ENCODE results near the gene JAG2.
"Not testable (repeated sequence)": the region's sequence is repeated elsewhere in the genome, so short reads cannot be mapped to it uniquely, and the experiment has no call there.

The JAG2 gene

DNA sequence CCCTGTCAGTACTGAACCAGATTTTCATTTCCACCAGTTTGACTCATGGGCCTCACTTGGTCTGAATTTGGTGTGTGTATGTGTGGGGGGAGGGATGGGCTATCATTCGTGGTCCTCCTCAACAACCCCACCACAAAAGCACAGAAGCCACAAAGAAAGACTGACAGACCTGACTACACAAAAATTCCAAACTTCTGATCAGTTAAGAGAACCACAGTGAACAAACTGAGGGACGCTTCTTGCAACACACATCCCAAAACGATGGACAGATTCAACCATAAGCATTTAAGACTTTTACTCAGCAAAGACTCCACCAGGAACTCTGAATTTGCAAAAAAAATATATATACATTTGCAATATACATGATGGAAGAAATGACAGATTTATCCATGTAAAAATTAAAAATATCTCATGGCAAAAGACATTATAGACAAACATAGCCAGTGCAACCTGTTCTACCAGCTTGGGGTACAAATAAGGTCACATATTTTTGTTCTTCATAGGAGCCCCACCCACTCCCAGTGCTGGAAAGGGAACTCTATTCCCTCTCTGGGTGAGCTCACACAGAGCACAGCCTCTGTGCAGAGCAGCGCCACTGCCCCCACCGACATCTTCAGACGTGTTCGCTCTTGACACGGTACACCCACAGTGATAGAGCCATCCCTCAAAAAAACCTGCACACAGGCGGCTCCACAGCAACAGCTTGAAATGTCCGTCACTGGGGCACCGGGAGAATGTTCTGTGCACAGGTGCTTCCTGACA is 49.7 kb downstream of the JAG2 start:
- DNase-seq (ENCODE audit: low read depth, low spot score): no peak

DNA sequence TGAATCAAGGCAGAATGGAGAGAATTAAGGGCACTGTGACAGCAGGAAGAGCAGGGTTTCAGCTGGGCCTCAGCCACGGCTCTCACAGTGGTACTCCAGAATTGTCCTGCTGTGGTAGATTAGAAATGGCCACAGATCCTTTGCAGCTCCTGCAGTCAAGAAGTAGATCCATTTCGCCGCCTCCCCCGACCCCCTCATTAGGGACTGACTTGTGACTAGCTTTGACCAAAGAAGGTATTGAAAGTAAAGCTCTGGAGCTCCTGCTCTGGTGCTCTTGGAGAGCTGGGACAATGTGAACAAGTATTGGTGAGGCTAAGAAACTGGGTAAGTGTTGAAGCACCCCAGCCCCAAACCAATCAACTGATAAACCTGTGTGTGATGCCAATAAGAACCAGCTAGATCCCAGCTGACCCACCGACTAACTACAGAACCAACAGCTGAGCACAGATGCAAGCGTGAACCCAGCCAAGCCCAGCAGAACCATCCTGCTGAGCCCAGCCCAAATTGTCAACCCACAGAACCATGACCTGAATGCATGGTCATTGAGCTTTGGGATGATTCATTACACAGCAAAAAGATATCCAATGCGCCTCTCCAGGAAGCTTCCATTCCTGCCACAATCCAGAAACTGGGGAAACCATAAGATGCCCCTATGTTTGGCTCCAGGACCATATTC is 50.7 kb downstream of the JAG2 start:
- no peak for DNase-seq (ENCODE audit: low read depth, low spot score)

DNA sequence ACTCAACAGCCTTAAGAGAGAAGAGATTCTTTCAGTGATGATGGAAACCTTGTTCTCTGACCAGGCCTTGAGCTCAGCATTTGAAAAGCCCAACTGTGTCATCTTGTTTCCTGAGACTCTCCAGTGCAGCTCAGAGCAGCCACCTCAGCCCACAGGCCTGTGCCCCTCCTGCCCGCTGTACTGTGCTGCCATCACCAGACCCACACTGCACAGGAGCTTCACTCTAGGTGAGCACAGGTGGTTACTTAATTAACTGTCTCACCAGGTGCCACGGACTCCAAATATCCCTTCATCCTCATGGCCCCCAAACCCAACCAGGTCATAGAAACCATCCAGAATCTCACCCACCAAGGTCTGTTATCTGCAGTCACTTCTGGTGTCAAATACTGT is 51.3 kb downstream of the JAG2 start:
- DNase-seq (ENCODE audit: low read depth, low spot score): no peak

DNA sequence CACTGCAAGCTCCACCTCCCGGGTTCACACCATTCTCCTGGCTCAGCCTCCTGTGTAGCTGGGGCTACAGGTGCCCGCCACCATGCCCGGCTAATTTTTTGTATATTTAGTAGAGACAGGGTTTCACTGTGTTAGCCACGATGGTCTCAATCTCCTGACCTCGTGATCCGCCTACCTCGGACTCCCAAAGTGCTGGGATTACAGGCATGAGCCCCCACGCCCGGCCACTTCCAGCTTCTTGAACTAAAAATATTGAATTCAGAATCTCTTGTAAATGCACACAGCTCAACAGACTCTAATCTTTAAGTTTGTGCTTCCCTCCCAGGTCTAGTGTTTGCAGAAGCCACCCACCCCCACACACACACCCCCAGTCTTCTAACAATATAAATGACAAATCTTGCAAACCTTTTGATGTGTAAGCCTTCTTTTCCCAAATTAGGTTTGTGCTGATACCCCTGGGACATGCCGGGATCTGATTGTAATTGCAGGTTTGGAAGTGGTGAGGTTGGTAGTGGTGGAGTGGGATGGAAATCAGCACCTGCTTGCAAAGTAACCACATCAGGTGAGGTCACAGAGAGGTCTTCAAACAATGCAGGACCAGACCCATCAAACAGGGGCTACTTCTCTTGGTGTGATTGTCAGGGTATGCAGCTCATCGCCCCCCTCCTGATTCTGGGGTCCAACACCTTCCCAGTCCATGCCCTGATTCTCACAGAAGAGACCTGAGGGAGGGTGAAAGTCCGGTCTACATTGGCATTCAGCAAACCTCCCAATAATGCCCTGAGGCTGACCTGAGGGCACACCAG is 51.9 kb downstream of the JAG2 start:
- DNase-seq (ENCODE audit: low read depth, low spot score): no peak

DNA sequence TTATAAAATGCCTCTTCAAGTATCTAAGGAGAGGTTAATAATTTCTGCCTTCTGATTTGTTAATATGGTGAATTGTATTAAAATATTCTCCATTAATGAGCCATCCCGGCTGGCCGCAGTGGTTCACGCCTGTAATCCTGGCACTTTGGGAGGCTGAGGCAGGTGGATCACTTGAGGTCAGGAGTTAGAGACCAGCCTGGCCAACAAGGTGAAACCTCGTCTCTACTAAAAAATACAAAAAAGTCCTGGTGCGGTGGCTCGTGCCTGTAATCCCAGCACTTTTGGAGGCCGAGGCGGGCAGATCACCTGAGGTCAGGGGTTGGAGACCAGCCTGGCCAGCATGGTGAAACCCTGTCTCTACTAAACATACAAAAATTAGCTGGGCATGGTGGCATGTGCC is 59.3 kb downstream of the JAG2 start:
- DNase-seq (ENCODE audit: low read depth, low spot score): not testable (repeated sequence)

DNA sequence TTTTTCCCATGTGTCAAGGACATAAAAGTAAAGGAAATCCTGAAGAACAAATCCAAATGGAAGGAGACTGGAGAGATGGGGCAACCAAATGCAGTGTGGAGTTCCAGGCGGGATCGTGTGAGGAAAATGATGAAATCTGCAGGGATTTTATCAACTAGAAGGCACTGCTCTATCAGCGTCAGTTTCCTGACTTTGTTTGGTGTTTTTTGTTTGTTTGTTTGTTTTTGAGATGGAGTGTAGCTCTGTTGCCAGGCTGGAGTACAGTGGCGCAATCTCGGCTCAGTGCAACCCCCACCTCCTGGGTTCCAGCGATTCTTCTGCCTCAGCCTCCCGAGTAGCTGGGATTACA is 60.1 kb downstream of the JAG2 start:
- no peak for DNase-seq (ENCODE audit: low read depth, low spot score)

DNA sequence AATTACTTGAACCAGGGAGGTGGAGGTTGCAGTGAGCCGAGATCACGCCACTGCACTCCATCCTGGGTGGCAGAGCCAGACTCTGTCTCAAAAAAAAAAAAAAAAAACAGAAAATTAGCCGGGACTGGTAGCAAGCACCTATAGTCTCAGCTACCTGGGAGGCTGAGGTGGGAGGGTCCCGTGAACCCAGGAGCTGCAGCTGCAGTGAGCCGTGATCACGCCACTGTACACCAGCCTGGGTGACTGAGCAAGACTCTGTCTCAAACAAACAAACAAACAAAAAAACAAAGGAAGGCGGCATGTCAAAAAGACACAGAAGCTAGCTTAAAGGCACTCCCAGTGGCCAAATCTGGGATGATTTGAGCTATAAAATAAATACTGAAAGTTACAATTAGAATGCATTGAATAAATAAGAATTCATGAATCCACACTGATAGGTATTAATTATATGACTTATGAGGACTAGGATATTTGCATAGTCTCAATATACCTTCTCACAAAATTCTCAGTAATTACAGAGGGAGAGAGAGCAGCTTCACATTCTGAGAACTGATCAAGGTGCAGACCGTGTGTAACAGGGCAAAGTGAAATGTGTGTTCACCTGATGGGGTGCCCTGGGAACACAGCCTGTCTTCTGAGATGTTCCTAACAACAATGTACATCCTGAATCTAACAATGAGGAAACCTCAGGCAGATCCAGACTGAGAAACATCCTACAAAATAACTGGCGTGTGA is 60.6 kb downstream of the JAG2 start:
- DNase-seq (ENCODE audit: low read depth, low spot score): no peak

DNA sequence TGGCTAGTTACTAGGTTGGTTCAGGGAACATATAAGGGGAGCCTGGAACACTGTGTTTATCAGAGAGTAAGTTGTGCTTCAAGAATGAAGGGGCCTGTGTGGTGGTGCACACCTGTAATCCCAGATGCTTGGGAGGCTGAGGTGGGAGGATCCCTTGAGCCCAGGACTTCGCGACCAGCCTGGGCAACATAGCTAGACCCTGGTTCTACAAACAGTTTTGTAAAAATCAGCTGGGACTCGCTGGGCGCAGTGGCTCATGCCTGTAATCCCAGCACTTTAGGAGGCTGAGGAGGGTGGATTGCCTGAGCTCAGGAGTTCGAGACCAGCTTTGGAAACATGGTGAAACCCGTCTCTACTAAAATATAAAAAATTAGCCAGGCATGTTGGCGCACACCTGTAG is 61.2 kb downstream of the JAG2 start:
- DNase-seq (ENCODE audit: low read depth, low spot score): no peak

DNA sequence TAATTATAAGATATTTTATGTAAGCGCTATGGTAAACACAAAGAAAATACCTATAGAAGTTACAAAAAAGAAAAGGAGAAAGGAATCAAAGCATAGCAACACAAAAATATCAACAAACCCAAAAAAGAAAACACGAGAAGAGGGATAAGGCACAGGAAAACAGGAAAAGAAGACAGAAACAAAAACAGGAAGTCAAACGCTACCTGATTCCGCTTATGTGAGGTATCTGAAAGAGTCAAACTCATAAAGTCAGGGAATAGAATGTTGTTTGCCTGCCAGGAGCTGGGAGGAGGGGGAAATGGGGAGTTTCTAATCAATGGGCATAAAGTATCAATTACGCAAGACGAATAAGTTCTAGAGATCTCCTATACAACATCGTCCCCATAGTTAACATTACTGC is 63.4 kb downstream of the JAG2 start:
- DNase-seq (ENCODE audit: low read depth, low spot score): no peak

DNA sequence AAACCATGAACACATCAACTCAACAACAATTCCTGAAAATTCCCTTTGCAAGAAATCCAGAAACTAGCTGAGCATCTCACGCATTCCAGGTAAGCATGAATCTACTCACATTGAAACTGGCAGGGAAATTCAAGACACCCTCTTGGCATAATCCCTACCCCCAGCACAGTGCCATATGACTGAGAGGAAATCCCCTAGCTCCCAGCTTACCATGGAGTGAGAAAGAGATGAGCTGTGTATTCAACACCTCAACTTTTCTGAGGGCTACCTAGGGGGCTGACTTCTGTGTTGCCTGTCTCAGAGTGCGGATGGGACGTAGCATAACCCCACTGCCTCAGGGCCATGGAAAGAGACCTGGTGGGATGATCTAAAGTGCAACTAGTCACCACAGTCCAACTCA is 65.7 kb downstream of the JAG2 start:
- DNase-seq (ENCODE audit: low read depth, low spot score): no peak

DNA sequence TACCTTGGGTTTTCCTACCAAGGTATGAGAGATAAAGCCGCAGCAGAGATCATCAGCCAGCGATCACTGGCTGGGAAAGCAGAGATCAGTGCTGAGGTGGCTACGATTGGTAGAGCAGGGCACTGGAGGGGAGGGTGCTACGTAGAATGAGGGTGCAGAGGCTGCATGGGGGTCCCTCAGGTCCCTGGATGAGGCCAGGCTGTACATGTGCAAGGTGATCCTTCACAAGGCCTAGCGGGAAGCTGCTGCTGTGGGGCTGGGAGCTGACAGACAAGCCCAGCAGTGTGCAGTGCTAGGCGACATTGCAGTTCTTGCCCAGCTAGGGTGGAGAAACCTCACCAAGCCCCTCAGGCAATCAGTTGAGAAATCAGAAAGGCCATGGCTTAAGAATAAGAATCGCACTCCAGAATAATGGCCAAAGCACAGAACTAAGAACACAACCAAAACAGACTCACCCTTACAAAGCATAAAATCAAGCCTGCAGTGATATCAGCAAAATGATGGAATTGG is 66.2 kb downstream of the JAG2 start:
- DNase-seq (ENCODE audit: low read depth, low spot score): no peak

DNA sequence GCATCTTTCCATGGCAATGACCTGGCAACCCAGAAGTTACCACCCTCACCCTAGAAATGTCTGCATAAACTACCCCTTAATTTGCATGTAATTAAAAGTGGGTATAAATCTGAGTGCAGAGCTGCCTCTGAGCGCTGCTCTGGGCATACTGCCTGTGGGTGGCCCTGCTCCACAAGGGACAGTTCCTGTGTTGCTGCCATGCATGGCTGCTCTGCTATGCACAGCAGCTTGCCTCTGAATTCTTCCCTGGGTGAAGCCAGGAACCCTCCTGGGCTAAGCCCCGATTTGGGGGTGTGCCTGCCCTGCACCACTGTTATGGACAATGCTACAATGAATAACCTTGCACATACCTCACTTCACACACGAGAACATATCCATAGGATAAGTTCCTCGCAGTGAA is 67.7 kb downstream of the JAG2 start:
- no peak for DNase-seq (ENCODE audit: low read depth, low spot score)

DNA sequence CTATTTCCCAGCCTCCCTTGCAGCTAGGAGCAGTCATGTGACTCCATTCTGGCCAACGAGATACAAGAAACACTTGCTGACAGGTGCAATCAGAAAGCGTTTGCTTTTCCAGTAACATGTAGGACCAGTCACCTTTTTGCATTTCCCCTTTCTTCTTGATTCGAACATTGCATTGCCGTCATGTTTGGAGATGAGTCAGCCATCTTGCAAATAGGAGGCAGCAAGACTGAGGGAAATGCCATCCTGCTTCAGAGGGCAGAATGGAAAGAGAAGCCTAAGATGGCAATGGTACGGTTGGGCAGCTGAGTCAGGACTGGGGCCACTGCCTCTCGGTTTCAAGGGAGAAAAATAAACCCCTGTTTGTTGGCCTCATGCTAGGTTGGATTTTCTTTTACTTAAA is 68.8 kb downstream of the JAG2 start:
- no peak for DNase-seq (ENCODE audit: low read depth, low spot score)

DNA sequence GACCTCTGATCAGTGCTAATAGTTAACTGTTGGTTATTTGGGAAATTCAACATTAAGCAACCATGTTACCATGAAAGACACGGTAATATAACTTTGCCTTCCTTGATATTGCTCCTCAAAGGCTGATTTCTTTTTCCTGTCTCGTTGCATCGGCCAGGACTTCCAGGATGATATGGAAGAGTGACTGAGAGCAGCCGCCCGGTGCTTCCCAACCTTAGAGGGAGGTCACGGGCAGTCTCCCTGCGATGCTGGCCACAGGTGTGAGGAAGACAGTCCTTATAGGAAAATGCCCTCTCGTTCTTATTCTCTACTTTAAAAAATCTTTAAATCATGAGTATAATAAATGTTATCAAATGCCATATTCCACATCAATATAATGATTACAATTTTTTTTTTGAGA is 70.3 kb downstream of the JAG2 start:
- no peak for DNase-seq (ENCODE audit: low read depth, low spot score)

DNA sequence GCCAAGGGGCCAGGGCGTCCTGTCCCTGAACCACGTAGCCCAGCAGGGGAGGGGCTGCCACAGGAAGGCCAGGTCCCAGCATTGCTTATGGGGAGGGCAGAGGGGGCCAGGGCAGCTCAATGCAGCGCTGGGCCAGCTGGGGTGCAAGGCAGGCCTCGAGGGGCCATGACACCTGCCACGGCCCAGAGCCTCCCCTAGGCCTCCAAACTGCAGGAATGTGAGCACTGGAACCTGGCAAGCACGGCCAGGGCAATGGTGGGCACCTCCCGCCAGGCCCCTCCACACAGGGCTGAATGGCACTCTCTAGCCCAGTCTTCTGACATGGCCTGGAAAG is 70.8 kb downstream of the JAG2 start:
- DNase-seq (ENCODE audit: low read depth, low spot score): no peak

DNA sequence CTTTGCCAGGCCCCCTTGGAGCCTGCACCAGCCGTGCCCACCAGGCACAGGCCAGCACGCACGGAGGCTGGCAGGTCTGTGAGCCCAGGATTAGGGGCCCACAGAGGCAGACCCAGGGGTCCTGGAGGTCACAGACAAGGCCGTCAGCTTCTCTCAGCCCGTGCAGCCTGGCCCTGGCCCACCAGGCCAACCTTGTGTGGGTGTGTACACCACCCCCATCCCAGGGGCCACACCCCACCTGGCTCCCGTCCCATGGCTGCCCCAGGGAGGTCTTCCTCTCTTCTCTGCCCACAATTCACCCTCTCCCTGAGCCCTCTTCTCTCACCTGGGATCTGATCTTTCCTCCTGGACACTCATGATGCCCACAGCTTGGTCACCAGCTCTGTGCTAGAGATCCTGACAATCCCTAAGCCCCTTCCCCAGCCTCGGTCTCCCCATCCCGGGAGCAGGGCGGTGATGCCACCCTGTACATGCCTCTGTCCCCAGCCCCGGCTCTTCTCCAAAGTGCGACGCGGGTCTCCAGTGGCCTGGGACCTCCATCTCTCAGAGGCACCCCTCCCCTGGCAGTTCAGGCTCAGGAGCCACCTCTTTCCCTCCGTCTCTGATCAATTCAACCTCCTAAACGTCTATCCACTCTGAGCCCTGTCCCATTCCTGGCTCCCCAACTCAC is 72.2 kb downstream of the JAG2 start:
- no peak for DNase-seq (ENCODE audit: low read depth, low spot score)

DNA sequence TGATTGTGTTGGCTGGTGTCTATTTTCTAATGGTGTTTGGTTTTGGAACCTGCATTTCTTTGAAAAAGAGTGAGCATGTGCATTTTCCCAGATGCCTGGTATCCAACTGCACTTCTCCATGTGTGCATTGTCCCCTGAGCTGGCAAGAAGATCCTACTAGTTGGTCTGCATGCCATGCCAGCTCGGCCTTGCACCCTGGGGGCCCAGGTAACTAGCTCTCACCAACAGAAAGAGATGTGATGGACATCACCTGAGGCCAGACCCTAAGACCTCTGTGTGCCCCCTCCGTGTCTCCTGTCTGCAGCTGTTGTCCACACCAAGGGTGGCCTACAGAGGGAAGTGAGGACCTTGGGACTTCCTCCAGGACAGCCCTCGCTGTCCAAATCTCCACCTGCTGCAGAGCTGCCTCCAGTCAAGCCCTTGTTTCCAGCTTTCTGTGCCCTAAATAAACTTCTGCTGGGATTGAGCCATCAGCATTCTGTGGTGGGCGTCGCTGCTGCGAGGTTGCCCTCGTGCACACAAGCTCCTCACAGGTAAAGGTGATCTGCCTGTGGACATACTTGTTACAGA is 73.3 kb downstream of the JAG2 start:
- DNase-seq (ENCODE audit: low read depth, low spot score): no peak

DNA sequence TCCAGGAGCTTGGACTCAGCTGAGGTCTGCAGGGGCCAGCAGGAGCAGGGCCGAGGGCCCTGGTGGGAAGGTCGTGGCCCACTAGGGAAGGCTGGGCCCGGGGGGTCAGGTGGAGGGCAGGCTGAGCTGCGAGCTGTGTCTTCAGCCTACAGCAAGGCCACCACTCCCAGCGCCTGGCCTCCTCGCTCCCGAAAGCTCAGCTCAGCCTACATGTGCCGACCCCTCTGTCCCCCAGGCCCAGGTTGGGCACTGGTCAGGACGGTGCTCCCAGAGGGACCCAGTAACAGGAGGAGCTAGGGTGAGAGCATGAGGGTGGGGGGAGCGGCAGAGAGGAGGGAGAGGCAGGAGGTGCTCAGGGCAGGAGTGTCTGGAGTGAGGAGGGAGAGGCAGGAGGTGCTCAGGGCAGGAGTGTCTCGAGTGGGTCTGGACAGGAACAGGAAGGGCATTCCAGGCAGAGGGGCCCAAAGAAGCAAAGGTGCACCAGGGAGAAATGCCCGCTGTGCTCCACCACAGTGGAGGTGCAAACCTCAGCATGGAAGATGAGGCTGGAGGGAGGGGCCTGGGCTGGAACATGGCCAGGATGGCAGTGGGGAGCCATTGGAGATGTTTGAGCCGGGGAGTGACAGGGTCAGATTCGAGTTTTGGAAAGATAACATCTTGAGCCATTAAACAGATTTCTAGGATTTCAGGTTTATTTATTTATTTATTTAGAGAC is 74.2 kb downstream of the JAG2 start:
- DNase-seq (ENCODE audit: low read depth, low spot score): no peak

DNA sequence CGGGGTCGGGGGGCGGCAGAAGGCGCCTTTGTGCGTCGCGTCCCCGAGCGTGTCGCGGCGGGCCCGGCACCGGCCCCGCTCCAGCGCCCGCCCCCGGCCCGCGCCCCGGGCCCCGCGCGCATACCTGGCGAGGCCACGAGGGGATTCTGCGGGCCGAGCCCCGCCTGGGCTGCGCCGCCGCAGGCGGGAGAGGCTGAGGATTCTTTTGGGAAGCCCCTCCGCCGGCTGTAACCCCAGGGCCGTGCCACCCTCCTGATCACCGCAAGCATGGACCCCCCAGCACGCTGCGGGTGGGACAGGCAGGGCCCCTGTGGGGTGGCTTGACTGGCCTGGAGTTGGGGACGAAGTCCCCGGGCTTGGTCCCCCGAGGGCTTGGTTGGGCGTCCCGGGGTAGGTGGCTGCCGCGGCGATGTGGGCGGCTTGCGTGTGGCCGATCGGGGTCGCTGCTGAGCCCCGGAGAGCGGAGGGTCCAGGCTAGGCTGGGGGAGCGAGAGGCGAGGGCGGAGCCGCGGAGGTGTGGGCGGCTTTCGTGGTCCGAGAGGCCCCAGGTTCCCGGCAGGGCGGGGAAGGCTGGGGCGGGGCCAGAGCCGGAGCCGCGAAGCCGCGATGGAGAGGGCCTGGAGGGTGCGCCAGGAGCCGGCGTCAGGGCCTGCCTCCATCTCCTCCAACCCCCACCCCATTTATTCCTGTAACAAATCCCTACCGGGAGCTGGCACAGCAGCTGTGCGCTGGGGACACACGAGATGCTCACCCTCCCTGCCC is 75.0 kb downstream of the JAG2 start:
- peak; percentile 41 for DNase-seq (ENCODE audit: low read depth, low spot score)

DNA sequence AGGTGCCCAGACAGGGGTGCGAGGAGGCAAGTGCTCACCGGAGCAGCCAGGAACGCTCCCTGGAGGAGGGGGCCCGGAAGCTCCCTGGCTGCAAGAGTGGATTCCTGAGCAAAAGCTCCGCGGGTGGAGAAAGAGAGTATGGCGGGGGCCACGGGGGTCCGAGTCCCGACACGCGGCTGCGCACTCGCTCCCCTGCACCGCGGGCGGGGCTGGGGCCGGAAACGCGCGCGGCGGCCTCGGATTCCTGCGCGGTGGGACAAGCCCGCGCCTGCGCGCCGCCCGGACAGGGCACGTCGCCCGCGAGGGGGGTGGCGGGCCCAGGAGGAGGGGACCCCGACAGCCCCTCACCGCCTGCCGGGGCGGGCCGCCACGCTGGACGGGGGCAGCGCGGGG is 75.5 kb downstream of the JAG2 start:
- DNase-seq (ENCODE audit: low read depth, low spot score): peak; percentile 37
